CD4-positive, alpha-beta T cell treated with Interleukin-4 for 4 hours (primary cell): Measurements from ENCODE around the gene ALKBH2.
A peak's percentile ranks its signal among the peaks of the same experiment; 100 is the strongest.
"Not testable (repeated sequence)": the region's sequence is repeated elsewhere in the genome, so short reads cannot be mapped to it uniquely, and the experiment has no call there.

Experiments used
- DNase-seq: peaks from one replicate; pipeline ENCODE4 v3.0.0-alpha.2; 2020

Gene ALKBH2

DNA sequence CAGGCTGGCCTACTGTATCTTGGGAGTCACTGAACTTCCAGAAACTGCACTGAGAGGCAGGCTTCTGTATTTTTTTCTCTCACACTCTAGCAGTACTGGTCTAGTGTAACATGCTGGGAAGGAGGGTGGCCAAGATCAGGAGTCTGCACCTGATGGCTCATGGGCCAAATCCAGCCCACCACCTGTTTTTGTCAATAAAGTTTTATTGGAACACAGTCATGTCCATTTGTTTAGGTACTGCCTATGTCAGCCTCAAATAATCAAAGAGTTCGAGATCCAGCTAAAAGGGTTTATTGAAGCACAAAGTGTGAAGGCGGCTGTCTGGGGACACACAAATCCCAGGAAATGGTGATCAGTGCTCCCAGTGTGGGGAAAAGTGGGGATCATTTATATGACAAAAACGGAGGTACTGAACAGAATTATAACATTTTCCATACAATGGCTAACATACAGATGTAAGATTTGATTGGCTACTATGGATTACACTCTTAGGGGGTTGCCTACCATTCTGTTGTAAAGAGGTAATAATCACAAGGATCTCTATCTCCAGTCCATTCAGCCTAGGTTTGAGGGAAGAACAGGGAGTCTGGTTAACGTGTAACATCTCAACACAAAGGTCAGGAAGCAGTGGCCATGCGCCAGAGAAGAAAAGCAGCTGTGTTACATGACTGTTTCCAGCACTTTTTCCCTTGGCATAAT is 28.0 kb downstream of the ALKBH2 start:
- no peak for DNase-seq

DNA sequence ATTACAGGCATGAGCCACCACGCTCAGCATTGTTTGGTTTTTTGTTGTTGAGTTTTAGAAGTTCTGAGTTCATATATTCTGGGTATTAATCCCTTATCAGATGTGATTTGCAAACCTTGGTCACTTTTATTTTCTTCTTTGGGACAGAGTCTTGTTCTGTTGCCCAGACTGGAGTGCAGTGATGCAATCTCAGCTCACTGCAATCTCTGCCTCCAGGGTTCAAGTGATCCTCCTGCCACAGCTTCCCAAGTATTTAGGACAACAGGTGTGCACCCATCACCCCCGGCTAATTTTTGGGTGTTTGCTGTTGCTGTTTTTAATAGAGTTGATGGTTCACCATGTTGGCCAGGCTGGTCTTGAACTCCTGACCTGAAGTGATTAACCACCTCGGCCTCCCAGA is 29.1 kb downstream of the ALKBH2 start:
- DNase-seq: no peak

DNA sequence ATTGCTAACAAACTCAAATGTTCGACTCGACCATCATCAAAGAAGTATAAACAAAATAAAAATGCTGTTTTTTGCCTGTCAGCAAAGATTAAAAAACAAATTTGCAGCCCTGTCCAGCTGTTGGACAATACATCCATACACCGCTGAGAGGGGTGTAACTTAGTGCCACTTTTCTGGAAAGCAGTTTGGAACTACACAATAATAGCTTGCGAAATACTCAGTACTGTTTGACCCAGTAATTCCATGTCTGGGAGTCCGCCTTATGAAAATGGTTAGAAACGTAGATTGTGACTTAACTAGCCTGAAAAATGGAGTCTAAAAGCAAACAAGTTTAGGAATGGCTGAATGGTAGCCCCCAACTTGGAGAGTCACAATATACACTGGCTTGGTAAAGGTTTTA is 34.5 kb downstream of the ALKBH2 start:
- DNase-seq: no peak

DNA sequence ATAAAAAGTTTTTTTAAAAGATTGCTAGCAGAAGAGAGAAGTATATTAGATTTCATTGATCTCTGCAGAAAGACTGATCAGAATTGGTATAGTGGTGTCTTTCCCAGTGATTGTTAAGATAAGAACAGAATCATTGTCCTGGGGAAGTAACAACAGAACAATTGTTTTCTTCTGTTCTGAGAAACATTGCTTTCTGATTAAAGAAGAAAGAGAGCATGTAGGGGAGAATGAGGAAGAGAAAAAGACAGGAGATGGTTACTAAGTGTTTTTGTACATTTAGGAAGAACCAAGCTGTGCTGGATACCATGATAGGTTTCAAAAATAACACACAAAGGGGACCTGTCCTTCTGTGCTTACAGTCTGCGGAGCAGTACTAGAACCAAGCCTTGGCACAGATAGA is 35.9 kb downstream of the ALKBH2 start:
- no peak for DNase-seq

DNA sequence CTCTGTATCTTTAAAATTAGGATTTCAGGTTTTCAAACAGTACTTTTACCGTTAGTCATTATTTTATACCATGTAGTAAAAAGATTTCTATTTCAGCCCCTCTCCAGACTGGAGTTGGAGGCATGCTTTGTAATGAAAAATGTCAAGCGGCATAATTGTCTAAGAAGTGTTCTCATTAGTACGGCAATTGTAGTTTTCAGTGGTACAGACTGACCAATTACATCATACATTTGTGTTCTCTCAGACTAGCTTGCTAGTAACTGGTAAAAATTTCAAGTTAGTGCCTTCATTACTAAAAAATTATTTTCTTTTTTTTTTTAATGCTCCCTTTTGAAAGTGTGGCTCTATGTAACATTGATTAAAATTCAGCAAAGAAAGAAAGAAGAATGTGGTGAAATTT is 36.4 kb downstream of the ALKBH2 start:
- no peak for DNase-seq

DNA sequence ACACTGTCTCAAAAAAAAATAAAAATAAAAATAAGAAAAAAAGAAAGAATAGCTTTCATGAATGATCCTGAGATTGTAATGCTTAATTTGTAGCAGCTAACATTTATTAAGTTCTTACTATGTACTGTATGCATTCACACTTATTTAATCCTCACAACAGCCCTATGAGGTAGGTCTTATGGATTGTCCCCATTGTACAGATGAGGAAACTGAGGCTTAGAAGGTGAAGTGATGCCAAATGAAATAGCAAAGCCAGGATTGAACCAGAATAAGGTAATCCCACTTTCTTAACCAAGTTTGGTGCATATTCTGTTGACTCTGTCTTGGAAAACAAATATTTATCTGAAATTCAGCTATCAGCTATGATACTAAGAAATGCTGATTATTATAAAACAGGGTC is 38.8 kb downstream of the ALKBH2 start:
- DNase-seq: no peak

DNA sequence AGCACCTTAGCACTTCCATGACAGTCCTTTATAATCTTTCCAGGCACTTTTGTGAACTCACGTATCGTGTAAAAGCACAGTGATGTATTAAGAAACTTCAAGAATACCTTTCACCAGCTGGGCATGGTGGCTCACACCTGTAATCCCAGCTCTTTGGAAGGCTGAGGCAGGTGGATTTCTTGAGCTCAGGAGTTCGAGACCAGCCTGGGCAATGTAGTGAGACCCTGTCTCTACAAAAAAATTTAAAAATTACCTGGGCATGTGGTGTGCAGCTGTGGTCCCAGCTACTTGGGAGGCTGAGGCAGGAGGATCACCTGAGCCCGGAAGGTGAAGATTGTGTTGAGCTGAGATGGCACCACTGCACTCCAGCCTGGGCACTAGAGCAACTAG is 39.2 kb downstream of the ALKBH2 start:
- not testable (repeated sequence) for DNase-seq

DNA sequence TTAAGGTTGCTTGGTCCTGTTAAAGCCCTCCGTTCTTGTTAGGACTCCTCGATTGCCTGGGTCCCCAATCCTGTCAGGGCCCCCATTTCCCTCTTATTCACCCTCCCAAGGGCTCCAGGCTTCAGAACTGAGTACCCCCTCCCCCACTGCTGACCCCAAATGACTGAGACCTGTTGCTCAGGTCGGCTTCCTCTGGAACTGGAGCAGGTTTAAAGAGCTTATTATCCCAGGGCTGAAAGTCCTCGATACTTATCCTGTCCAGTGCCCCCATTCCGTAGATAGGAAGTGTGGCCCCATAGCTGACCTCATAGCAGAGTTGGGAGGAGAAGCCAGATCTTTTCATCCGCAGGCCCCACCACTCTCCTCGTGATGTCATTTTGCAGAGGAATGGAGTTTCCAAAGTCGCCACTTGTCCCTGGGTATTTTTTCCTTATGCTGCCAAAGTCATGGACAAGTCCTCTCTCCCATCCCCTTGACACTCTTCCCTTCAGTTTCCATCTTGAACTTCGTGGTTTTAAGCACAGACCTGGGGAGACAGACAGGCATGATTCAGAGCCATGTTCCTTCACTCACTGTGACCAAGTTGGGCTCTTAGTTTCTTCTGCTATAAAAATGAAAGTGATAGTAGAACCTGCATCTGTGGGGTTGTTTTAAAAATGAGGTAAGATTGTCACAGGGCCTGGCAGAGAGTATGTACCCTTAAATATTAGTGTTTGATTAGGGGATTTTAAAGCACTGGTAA is 39.7 kb downstream of the ALKBH2 start:
- DNase-seq: peak; percentile 74

DNA sequence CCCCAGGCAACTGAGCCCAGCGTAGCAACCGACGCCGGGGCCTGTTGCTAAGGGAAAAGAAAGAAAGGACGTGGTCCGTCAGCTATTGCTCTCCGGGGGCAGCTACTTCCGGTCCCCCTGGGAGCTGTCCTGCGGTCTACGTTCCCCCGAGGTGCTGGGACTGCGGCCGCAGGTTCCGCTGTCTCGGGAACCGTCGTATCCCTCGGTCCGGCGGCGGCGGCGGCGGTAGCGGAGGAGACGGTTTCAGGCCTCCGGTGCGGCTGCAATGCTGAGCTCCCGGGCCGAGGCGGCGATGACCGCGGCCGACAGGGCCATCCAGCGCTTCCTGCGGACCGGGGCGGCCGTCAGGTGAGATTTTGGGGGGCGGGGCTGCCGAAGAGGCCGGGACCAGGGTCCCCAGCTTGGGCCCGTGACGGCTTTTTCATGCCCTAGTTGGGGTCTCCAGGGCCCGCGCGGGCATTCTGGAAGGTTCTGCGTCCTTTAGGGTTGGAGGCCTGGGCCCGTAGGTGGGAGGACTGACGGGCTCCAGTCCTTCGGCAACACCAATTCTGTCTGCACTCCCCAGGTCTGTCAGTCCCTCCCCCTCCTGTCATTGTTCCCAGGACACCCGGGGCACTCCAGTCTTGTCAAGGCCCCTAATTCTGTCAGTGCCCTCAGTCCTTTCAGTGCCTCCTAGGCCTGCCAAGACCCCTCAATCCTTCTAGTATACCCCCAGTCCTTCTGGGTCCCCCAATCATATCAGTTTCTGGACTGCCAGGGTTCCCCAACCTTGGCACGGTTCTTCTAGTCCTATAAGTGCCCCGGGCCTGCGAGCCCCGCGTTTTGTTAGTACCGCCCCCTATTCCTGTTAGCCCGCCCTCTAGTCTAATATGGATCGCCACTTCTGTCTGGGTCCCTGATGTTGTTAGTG is 40.6 kb downstream of the ALKBH2 start, which contains the start of gene USP30:
Gene USP30, plus strand, starts transcription at position 163 of the 910 bp plus-strand sequence. Its CDS starts 103 bp downstream, at position 266.
- DNase-seq: peak; percentile 84

DNA sequence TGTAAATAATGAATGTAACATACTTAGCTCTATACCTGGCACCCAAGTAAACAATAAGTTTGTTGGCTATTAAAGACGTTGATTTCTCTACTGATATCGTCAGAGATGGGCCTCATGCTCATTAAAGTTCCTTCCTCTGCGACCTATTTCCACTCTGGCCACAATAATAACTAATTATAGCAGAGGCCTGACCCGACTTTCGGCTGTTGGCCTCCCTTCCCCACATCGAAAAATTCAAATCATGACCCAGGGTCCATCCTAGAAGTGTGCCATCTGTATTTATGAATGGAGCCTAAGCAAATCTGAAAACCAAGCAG is 41.2 kb downstream of the ALKBH2 start:
- no peak for DNase-seq

DNA sequence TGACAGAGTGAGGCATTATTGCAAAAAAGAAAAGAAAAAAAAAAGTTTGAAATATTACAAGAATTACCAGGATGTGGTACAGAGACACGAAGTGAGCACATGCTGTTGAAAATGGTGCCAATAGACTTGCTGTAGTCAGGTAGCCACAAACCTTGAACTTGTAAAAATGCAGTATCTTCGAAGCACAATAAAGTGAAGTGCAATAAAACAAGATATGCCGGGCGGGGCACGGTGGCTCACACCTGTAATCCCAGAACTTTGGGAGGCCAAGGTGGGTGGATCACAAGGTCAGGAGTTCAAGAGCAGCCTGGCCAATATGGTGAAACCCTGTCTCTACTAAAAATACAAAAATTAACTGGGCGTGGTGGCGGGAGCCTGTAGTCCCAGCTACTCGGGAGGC is 43.5 kb downstream of the ALKBH2 start:
- not testable (repeated sequence) for DNase-seq

DNA sequence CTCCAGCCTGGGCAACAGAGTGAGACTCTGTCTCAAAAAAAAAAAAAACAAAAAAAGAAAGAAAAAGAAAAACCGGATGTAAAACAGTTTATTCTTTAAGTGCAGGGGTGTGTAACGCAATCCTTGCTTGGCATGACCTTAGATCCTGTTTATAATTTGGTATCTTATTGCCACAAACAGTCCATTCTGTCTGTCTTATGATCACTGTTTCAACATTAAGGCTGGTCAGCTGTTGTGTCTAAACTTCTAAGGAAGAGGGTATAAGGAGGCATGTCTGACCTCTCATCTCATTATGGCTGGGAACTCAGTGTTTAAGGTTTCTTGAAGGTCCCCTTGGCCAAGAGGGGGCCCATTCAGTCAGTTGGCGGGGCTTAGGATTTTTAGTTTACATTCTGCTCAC is 44.6 kb downstream of the ALKBH2 start:
- not testable (repeated sequence) for DNase-seq

DNA sequence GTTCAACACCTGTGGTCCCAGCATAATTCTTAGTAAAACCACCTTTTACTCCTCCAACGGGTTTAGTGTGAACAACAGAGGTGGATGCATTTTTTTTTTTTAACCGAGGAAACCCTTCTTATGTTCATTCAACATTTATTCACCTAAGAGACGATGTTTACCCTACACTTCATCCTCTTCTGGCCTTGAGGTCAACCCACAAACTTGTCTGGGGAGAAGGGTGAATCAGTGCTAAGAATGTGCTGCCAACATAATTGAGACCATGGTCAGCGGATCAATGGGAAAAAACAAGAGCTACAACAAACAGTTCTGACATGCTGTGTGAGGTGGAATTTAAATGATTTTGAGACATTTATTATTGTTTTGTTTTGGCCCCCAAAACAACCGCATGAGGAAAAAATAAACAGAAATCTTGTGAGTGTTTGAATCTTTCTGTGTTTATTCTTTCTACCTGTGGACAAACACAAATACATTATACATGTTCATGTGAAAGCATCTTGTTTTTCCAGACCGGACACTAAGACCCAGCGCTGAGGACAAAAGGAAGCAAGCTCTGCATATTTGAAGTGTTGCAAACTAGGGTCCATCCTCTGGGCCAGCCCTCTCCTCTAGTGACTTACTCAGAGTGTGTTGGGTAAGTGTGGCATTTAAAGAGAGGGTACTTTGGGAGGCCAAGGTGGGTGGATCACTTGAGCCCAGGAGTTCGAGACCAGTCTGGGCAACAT is 46.0 kb downstream of the ALKBH2 start:
- DNase-seq: no peak

DNA sequence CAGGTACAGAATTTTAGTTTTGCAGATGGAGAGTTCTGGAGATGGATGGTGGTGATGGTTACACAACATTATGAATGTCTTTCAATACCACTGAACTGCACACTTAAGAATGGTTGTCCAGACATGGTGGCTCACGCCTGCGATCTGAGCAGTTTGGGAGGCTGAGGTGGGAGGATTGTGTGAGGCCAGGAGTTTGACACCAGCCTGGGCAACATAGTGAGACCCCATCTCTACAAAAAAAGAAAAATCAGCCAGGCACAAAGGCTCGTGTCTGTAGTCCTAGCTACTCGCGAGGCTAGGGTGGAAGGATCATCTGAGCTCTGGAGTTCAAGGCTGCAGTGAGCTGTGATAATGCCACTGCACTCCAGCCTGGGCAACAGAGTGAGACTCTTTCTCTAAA is 49.0 kb downstream of the ALKBH2 start:
- no peak for DNase-seq
